SK-N-SH (cell line): Measurements from ENCODE around the gene FAM222A. TPM values are rescaled to one million over a fixed set of nuclear protein-coding genes. Genes with fewer than 3 reads are reported as not detected.

Experiments
- CTCF ChIA-PET: fragments of 300-600, 350-600 bp; formaldehyde crosslinking; extraction: SDS; loops from one replicate; lab custom pipeline; 2021; lab: Yijun Ruan, JAX
- POLR2A ChIA-PET: fragments of 350-600 bp; sonication (Branson Sonifier 250); formaldehyde crosslinking; extraction: SDS; loops from one replicate; lab custom pipeline; 2020; ENCODE audit warnings: antibody characterized with exemption, inconsistent platforms; lab: Yijun Ruan, JAX
- DNase-seq: peaks from one replicate; pipeline ENCODE4 v3.0.0; 2012
- H2AFZ ChIP-seq: fragments of 200-600 bp; sonication (generic); 2 replicates; pipeline ENCODE4 v1.8.1; 2016; ENCODE audit warnings: antibody characterized with exemption, mild to moderate bottlenecking, low read depth
- H3F3A ChIP-seq: fragments of 200-600 bp; sonication (generic); replicated peaks from 2 replicates; pipeline ENCODE3; 2016; ENCODE audit warnings: antibody characterized with exemption, mild to moderate bottlenecking; ENCODE audit not compliant: insufficient read depth
- H3K27ac ChIP-seq, 2 experiments: fragments of 200-500 bp in 1 of 2; fragments of 200-600 bp in 1 of 2; sonication (Bioruptor generic) in 1 of 2; sonication (generic), shearing (Covaris generic) in 1 of 2; 2 replicates each; pipeline versions ENCODE4 v1.5.1 to v1.6.1; 2014 to 2016; ENCODE audit warnings: low read depth in 2 of 2, inconsistent platforms in 1 of 2, low read length in 1 of 2, mild to moderate bottlenecking in 1 of 2, mixed read lengths in 1 of 2
- H3K27me3 ChIP-seq: fragments of 200-600 bp; sonication (generic), shearing (Covaris generic); 2 replicates; pipeline ENCODE4 v1.6.1; 2016; ENCODE audit warnings: mixed run types; ENCODE audit not compliant: insufficient read depth
- H3K36me3 ChIP-seq, 2 experiments: fragments of 200-500 bp in 1 of 2; fragments of 200-600 bp in 1 of 2; sonication (Bioruptor generic) in 1 of 2; sonication (generic) in 1 of 2; replicated peaks in 1 of 2; 2 replicates each; pipeline versions ENCODE3 to v1.5.1; 2014 to 2016; ENCODE audit warnings: low read length in 1 of 2, mild to moderate bottlenecking in 1 of 2; ENCODE audit not compliant: insufficient read depth in 2 of 2, control insufficient read depth in 1 of 2
- H3K4me1 ChIP-seq, 2 experiments: fragments of 200-500 bp in 1 of 2; fragments of 200-600 bp in 1 of 2; sonication (Bioruptor generic) in 1 of 2; sonication (generic), shearing (Covaris generic) in 1 of 2; 2 replicates each; pipeline versions ENCODE4 v1.5.1 to v1.6.1; 2014 to 2016; ENCODE audit warnings: low read depth in 1 of 2, low read length in 1 of 2, mixed run types in 1 of 2; ENCODE audit not compliant: insufficient read depth in 2 of 2, control insufficient read depth in 1 of 2
- H3K4me2 ChIP-seq: fragments of 200-600 bp; sonication (generic), shearing (Covaris generic); 2 replicates; pipeline ENCODE4 v1.6.1; 2017; ENCODE audit warnings: mixed run types
- H3K4me3 ChIP-seq, 2 experiments: fragments of 200-500 bp in 1 of 2; fragments of 200-600 bp in 1 of 2; sonication (Bioruptor generic) in 1 of 2; sonication (generic), shearing (Covaris generic) in 1 of 2; 2 replicates each; pipeline versions ENCODE4 v1.5.1 to v1.8.1; 2014 to 2016; ENCODE audit warnings: low read depth in 2 of 2, inconsistent platforms in 1 of 2, low read length in 1 of 2, mild to moderate bottlenecking in 1 of 2, mixed read lengths in 1 of 2, moderate library complexity in 1 of 2
- H3K79me2 ChIP-seq: fragments of 200-600 bp; sonication (generic); 2 replicates; pipeline ENCODE4 v1.8.1; 2017; ENCODE audit warnings: mild to moderate bottlenecking; ENCODE audit not compliant: insufficient read depth
- H3K9ac ChIP-seq: fragments of 200-600 bp; sonication (generic); 2 replicates; pipeline ENCODE4 v1.6.1; 2017; ENCODE audit warnings: mixed run types
- H3K9me2 ChIP-seq: fragments of 200-600 bp; sonication (generic); 2 replicates; pipeline ENCODE4 v1.6.1; 2017; ENCODE audit warnings: mixed run types
- H3K9me3 ChIP-seq: fragments of 200-600 bp; sonication (generic); 2 replicates; pipeline ENCODE4 v1.6.1; 2017; ENCODE audit warnings: mixed run types, mild to moderate bottlenecking, moderate library complexity
- H4K20me1 ChIP-seq: fragments of 200-600 bp; sonication (generic); 2 replicates; pipeline ENCODE4 v1.6.1; 2017; ENCODE audit warnings: mild to moderate bottlenecking, mixed run types; ENCODE audit not compliant: insufficient read depth
- ELF1 ChIP-seq: IDR thresholded peaks from 2 replicates; pipeline ENCODE4 v1.4.0; 2012
- EP300 ChIP-seq, 2 experiments: IDR thresholded peaks; 2 replicates each; pipeline versions ENCODE4 v1.4.0 to v1.6.1; 2012; ENCODE audit warnings: borderline replicate concordance in 1 of 2, low read depth in 1 of 2, low read length in 1 of 2
- EZH2phosphoT487 ChIP-seq: fragments of 200-600 bp; sonication (generic); IDR thresholded peaks from 2 replicates; pipeline ENCODE4 v1.6.1; 2017; ENCODE audit warnings: low read depth, mixed run types, mild to moderate bottlenecking, antibody characterized with exemption, moderate library complexity, borderline replicate concordance
- FOXM1 ChIP-seq: IDR thresholded peaks from 2 replicates; pipeline ENCODE4 v1.4.0; 2012; ENCODE audit warnings: low read depth, mild to moderate bottlenecking
- GABPA ChIP-seq: IDR thresholded peaks from 2 replicates; pipeline ENCODE4 v1.4.0; 2012; ENCODE audit warnings: low read depth, mild to moderate bottlenecking
- JUND ChIP-seq: IDR thresholded peaks from 2 replicates; pipeline ENCODE4 v1.4.0; 2012
- MEF2A ChIP-seq: IDR thresholded peaks from 2 replicates; pipeline ENCODE4 v1.4.0; 2012; ENCODE audit warnings: low read depth, borderline replicate concordance
- MXI1 ChIP-seq: IDR thresholded peaks from 2 replicates; pipeline ENCODE4 v1.6.1; 2012; ENCODE audit warnings: mild to moderate bottlenecking, low read depth, low read length, improper control_type of control experiment
- NRF1 ChIP-seq: IDR thresholded peaks from 2 replicates; pipeline ENCODE4 v1.6.1; 2012; ENCODE audit warnings: low read depth, mild to moderate bottlenecking, low read length
- POLR2AphosphoS5 ChIP-seq: IDR thresholded peaks from 2 replicates; pipeline ENCODE4 v1.6.1; 2012; ENCODE audit warnings: low read depth, low read length
- SMC3 ChIP-seq: IDR thresholded peaks from 2 replicates; pipeline ENCODE4 v1.6.1; 2012; ENCODE audit warnings: low read depth, low read length, improper control_type of control experiment
- TCF12 ChIP-seq: IDR thresholded peaks from 2 replicates; pipeline ENCODE4 v1.4.0; 2012
- WGBS: methylation state at CpG from one replicate; pipeline ENCODE4 v1.1.6; 2017; ENCODE audit warnings: low lambda C conversion rate; 5-methylcytosine and 5-hydroxymethylcytosine counted together
- polyA plus RNA-seq, 3 experiments: library from polyadenylated mRNA; depleted of rRNA; stranded (reverse); fragments of >200 nt; gene quantifications; 2 replicates each; pipeline ENCODE4 v1.2.3, GENCODE V29; 2012
- TF ChIP-seq, protein P1 (sequence below): IDR thresholded peaks from 2 replicates; pipeline ENCODE4 v1.4.0; 2012; ENCODE audit warnings: low read depth
- TF ChIP-seq, protein P2 (sequence below): IDR thresholded peaks from 2 replicates; pipeline ENCODE4 v1.6.1; 2012; ENCODE audit warnings: mild to moderate bottlenecking, low read depth, low read length, moderate library complexity
- TF ChIP-seq, protein P3 (sequence below): fragments of 200-600 bp; sonication (generic); IDR thresholded peaks from 2 replicates; pipeline ENCODE4 v1.6.1; 2017; ENCODE audit warnings: antibody characterized with exemption, mild to moderate bottlenecking, moderate library complexity
- TF ChIP-seq, protein P4 (sequence below): IDR thresholded peaks from 2 replicates; pipeline ENCODE4 v1.4.0; 2012; ENCODE audit warnings: low read depth, borderline replicate concordance

FAM222A gene
- polyA plus RNA-seq, 1 of the 3 experiments (the other 2 are of a cell fraction): 1.6 TPM

DNA sequence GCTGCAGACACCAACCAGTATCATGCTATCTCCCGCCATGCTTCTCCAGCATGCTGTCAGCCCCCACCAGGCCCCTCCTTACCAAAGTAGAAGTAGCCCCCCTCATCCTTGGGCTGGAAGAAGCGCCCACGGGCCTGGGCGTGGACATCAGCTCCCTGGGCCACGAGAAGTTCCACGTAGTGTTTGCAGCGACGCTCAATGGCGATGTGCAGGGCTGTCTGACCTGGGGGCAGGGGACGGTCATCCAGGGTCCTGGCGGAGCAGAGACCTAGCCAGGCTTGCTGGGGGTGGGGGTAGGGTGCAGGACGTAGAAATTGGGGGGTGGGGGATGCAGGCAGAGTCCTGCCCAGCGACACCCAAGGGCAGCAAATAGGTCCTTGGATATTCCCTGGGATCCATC is 86.9 kb downstream of the FAM222A start:
- H3K9me3 ChIP-seq: no peaks in the 10 kb centered on the region
- WGBS: 92% methylated on average over 10 of the region's 13 CpGs
- H3K9ac ChIP-seq: no peak overlapping the region
- no peaks in the 10 kb centered on the region for H3K4me1 ChIP-seq
- no peaks in the 10 kb centered on the region for H3K27me3 ChIP-seq
- TF ChIP-seq SMC3 (no peak), POLR2AphosphoS5 (no peak), FOXM1 (no peak), EP300 (IDR thresholded peaks at IDR 0.05; ENCODE audit: borderline replicate concordance in 1 of 2, low read depth in 1 of 2, low read length in 1 of 2) (no peak), NRF1 (no peak)
- TF ChIP-seq, protein P1, sequence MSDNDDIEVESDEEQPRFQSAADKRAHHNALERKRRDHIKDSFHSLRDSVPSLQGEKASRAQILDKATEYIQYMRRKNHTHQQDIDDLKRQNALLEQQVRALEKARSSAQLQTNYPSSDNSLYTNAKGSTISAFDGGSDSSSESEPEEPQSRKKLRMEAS: no peak
- POLR2A ChIA-PET: no interaction called here
- no peak overlapping the region for H3K4me3 ChIP-seq
- no peak overlapping the region for H2AFZ ChIP-seq
- H4K20me1 ChIP-seq: no peaks in the 10 kb centered on the region
- no peak for DNase-seq
- no peak overlapping the region for H3K4me2 ChIP-seq
- no peaks in the 10 kb centered on the region for H3K79me2 ChIP-seq
- no peaks in the 10 kb centered on the region for H3K36me3 ChIP-seq
- no peaks in the 10 kb centered on the region for H3K9me2 ChIP-seq
- H3K27ac ChIP-seq: no peak overlapping the region
- CTCF ChIA-PET: interaction anchor here (1.2 kb wide), 1 partner anchor 45 kb away, joined by 3 read pairs; no protein-coding TSS in a partner anchor
- peaks cover 1% of the 10 kb centered on the region for H3F3A ChIP-seq

DNA sequence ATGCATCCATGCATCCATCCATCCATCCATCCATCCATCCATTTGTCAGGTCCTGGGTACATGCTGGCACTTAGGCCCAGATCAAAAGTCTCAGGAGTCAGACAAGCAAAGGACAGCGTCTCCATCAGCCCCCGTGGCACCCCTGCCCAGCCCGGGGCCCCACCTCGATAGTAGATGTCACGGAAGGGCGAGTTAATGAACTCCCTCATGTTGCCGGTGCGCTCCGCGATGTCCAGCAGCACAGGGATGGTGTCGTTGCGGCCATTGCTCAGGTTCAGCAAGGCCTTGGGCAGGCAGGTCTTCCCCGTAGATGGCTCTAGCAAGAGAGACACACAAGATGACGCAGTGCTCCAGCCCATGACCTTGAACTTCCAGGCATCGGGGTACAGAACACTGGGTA is 89.2 kb downstream of the FAM222A start:
- Histone ChIP-seq H3K4me3 (no peak overlapping the region), H2AFZ (no peak overlapping the region), H3K79me2 (no peaks in the 10 kb centered on the region), H3K4me2 (no peak overlapping the region), H3K27ac (no peak overlapping the region), H3K27me3 (no peaks in the 10 kb centered on the region), H3K9ac (no peak overlapping the region), H3K9me3 (no peaks in the 10 kb centered on the region), H3K36me3 (no peaks in the 10 kb centered on the region), H4K20me1 (no peaks in the 10 kb centered on the region), H3F3A (no peaks in the 10 kb centered on the region), H3K9me2 (no peaks in the 10 kb centered on the region), H3K4me1 (no peaks in the 10 kb centered on the region)
- ChIA-PET CTCF (interaction anchor here (4.3 kb wide), 1 partner anchor 41 kb away, joined by 89 read pairs; no protein-coding TSS in a partner anchor), POLR2A (interaction anchor here (0.6 kb wide), 1 partner anchor 41 kb away, joined by 3 read pairs; no protein-coding TSS in a partner anchor)
- 84% methylated on average over 9 of the region's 15 CpGs for WGBS
- DNase-seq: no peak
- TF ChIP-seq TCF12: no peak
- no peak for TF ChIP-seq NRF1
- no peak for TF ChIP-seq MEF2A
- TF ChIP-seq GABPA: no peak
- no peak for TF ChIP-seq EZH2phosphoT487
- no peak for TF ChIP-seq ELF1
- no peak for TF ChIP-seq JUND
- TF ChIP-seq, protein P1: no peak
- TF ChIP-seq, protein P2, sequence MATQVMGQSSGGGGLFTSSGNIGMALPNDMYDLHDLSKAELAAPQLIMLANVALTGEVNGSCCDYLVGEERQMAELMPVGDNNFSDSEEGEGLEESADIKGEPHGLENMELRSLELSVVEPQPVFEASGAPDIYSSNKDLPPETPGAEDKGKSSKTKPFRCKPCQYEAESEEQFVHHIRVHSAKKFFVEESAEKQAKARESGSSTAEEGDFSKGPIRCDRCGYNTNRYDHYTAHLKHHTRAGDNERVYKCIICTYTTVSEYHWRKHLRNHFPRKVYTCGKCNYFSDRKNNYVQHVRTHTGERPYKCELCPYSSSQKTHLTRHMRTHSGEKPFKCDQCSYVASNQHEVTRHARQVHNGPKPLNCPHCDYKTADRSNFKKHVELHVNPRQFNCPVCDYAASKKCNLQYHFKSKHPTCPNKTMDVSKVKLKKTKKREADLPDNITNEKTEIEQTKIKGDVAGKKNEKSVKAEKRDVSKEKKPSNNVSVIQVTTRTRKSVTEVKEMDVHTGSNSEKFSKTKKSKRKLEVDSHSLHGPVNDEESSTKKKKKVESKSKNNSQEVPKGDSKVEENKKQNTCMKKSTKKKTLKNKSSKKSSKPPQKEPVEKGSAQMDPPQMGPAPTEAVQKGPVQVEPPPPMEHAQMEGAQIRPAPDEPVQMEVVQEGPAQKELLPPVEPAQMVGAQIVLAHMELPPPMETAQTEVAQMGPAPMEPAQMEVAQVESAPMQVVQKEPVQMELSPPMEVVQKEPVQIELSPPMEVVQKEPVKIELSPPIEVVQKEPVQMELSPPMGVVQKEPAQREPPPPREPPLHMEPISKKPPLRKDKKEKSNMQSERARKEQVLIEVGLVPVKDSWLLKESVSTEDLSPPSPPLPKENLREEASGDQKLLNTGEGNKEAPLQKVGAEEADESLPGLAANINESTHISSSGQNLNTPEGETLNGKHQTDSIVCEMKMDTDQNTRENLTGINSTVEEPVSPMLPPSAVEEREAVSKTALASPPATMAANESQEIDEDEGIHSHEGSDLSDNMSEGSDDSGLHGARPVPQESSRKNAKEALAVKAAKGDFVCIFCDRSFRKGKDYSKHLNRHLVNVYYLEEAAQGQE: no peak
- TF ChIP-seq, protein P3, sequence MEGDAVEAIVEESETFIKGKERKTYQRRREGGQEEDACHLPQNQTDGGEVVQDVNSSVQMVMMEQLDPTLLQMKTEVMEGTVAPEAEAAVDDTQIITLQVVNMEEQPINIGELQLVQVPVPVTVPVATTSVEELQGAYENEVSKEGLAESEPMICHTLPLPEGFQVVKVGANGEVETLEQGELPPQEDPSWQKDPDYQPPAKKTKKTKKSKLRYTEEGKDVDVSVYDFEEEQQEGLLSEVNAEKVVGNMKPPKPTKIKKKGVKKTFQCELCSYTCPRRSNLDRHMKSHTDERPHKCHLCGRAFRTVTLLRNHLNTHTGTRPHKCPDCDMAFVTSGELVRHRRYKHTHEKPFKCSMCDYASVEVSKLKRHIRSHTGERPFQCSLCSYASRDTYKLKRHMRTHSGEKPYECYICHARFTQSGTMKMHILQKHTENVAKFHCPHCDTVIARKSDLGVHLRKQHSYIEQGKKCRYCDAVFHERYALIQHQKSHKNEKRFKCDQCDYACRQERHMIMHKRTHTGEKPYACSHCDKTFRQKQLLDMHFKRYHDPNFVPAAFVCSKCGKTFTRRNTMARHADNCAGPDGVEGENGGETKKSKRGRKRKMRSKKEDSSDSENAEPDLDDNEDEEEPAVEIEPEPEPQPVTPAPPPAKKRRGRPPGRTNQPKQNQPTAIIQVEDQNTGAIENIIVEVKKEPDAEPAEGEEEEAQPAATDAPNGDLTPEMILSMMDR: no peak
- TF ChIP-seq, protein P4, sequence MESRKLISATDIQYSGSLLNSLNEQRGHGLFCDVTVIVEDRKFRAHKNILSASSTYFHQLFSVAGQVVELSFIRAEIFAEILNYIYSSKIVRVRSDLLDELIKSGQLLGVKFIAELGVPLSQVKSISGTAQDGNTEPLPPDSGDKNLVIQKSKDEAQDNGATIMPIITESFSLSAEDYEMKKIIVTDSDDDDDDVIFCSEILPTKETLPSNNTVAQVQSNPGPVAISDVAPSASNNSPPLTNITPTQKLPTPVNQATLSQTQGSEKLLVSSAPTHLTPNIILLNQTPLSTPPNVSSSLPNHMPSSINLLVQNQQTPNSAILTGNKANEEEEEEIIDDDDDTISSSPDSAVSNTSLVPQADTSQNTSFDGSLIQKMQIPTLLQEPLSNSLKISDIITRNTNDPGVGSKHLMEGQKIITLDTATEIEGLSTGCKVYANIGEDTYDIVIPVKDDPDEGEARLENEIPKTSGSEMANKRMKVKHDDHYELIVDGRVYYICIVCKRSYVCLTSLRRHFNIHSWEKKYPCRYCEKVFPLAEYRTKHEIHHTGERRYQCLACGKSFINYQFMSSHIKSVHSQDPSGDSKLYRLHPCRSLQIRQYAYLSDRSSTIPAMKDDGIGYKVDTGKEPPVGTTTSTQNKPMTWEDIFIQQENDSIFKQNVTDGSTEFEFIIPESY: no peak
- TF ChIP-seq MXI1: no peak
- TF ChIP-seq POLR2AphosphoS5: no peak
- TF ChIP-seq, all 33 proteins: peak for 0
